Endodermal cell (in vitro differentiated cells): ENCODE results near the gene LAMA1. TPM values are rescaled to one million over a fixed set of nuclear protein-coding genes. Genes with fewer than 3 reads are reported as not detected.

Experiments used
- DNase-seq: peaks from one replicate; pipeline ENCODE4 v3.0.0-alpha.2; 2017
- H3K27ac ChIP-seq: 2 replicates; pipeline ENCODE4 v1.5.1; 2013; ENCODE audit warnings: mild to moderate bottlenecking, low read depth, low read length, moderate library complexity
- H3K27me3 ChIP-seq: 2 replicates; pipeline ENCODE4 v1.6.1; 2013; ENCODE audit warnings: mild to moderate bottlenecking, low read length, moderate library complexity; ENCODE audit not compliant: insufficient read depth, control insufficient read depth, poor library complexity, severe bottlenecking
- H3K36me3 ChIP-seq: 2 replicates; pipeline ENCODE4 v1.7.0; 2013; ENCODE audit warnings: mild to moderate bottlenecking, low read length, moderate library complexity; ENCODE audit not compliant: control insufficient read depth, insufficient read depth
- H3K4me1 ChIP-seq: one replicate; pipeline ENCODE4 v1.7.0; 2013; ENCODE audit warnings: low read length; ENCODE audit not compliant: control insufficient read depth, insufficient read depth
- H3K4me3 ChIP-seq: 2 replicates; pipeline ENCODE4 v1.5.1; 2013; ENCODE audit warnings: mild to moderate bottlenecking, low read length, moderate library complexity
- H3K9ac ChIP-seq: 2 replicates; pipeline ENCODE4 v1.6.1; 2013; ENCODE audit warnings: mild to moderate bottlenecking, low read length, moderate library complexity; ENCODE audit not compliant: poor library complexity, severe bottlenecking; ENCODE audit errors: extremely low read depth
- H3K9me3 ChIP-seq: 2 replicates; pipeline ENCODE4 v1.6.1; 2013; ENCODE audit warnings: mild to moderate bottlenecking, low read length, moderate library complexity; ENCODE audit not compliant: control insufficient read depth
- H3K27ac Mint-ChIP-seq: 2 replicates; pipeline ENCODE4 v1.8.0; 2020; ENCODE audit warnings: mixed read lengths
- H3K27me3 Mint-ChIP-seq: 2 replicates; pipeline ENCODE4 v1.8.0; 2021; ENCODE audit warnings: mild to moderate bottlenecking, mixed read lengths; ENCODE audit not compliant: insufficient read depth
- H3K36me3 Mint-ChIP-seq: 2 replicates; pipeline ENCODE4 v1.8.0; 2020; ENCODE audit warnings: low read depth, mixed read lengths
- H3K4me1 Mint-ChIP-seq: 2 replicates; pipeline ENCODE4 v1.8.0; 2020; ENCODE audit warnings: mixed read lengths
- H3K4me3 Mint-ChIP-seq: 2 replicates; pipeline ENCODE4 v1.8.0; 2020; ENCODE audit warnings: mild to moderate bottlenecking, moderate library complexity, mixed read lengths
- H3K9me3 Mint-ChIP-seq: 2 replicates; pipeline ENCODE4 v1.8.0; 2020; ENCODE audit warnings: mild to moderate bottlenecking, mixed read lengths
- CTCF ChIP-seq: fragments of 200-600 bp; sonication (generic); conservative IDR thresholded peaks from 2 replicates; pipeline ENCODE4 v1.5.0; 2021; ENCODE audit warnings: antibody characterized with exemption, mild to moderate bottlenecking
- WGBS, 2 experiments: methylation state at CpG; one replicate each; pipeline versions ENCODE4 v1.1.5 to v1.1.7; 2013; ENCODE audit warnings: missing lambda C conversion rate in 2 of 2, mixed read lengths in 1 of 2; ENCODE audit not compliant: insufficient coverage in 1 of 2, insufficient read length in 1 of 2; 5-methylcytosine and 5-hydroxymethylcytosine counted together
- total RNA-seq, 2 donors: library from RNA; stranded (reverse); fragmentation: NEBNext Ultra II Directional in 1 of 2; extraction: Animal tissue kit (Norgen Biotek cat#: 25700) in 1 of 2; gene quantifications; 2 replicates in 1 of 2; 3 replicates in 1 of 2; pipeline ENCODE4 v1.2.1, GENCODE V29; 2021

Gene LAMA1
- total RNA-seq, 2 donors from 2014 or later = 198 to 316 TPM

GRCh38 chr18:7038330-7038851 is 79.2 kb downstream of the LAMA1 start:
- 72 to 93% methylated on average over 10 to 18 of the region's 20 CpGs for WGBS, 2 experiments

GRCh38 chr18:7037470-7037869 is 80.1 kb downstream of the LAMA1 start:
- Mint-ChIP-seq H3K4me3 (no peak overlapping the region), H3K27me3 (no peaks in the 10 kb centered on the region), H3K27ac (no peak overlapping the region), H3K4me1 (peaks cover 8% of the 10 kb centered on the region), H3K9me3 (no peaks in the 10 kb centered on the region), H3K36me3 (peaks cover 82% of the 10 kb centered on the region)
- Histone ChIP-seq H3K4me3 (no peak overlapping the region), H3K27ac (no peak overlapping the region), H3K4me1 (no peaks in the 10 kb centered on the region), H3K9me3 (no peaks in the 10 kb centered on the region), H3K36me3 (peaks cover 97% of the 10 kb centered on the region), H3K9ac (no peak overlapping the region), H3K27me3 (no peaks in the 10 kb centered on the region)
- DNase-seq = no peak
- WGBS, 2 experiments = 98% methylated on average over 6 to 11 of the region's 11 CpGs
- no peak for TF ChIP-seq CTCF

More at GRCh38 chr18:7038330-7038851, 79.2 kb downstream of the LAMA1 start:
- Mint-ChIP-seq H3K36me3 (peaks cover 80% of the 10 kb centered on the region), H3K4me1 (peaks cover 8% of the 10 kb centered on the region), H3K9me3 (no peaks in the 10 kb centered on the region), H3K27me3 (no peaks in the 10 kb centered on the region), H3K27ac (peak overlapping the region; percentile 88), H3K4me3 (no peak overlapping the region)
- peak; percentile 95 for DNase-seq
- no peak overlapping the region for H3K4me3 ChIP-seq
- no peaks in the 10 kb centered on the region for H3K27me3 ChIP-seq
- no peaks in the 10 kb centered on the region for H3K4me1 ChIP-seq
- no peaks in the 10 kb centered on the region for H3K9me3 ChIP-seq
- peaks cover 97% of the 10 kb centered on the region for H3K36me3 ChIP-seq
- H3K9ac ChIP-seq = no peak overlapping the region
- H3K27ac ChIP-seq = no peak overlapping the region
- peak; percentile 93 for TF ChIP-seq CTCF

GRCh38 chr18:7035807-7036206 is 81.8 kb downstream of the LAMA1 start:
- WGBS, 2 experiments = 91 to 96% methylated on average over 11 of the region's 11 CpGs
- no peak overlapping the region for H3K27ac Mint-ChIP-seq

More at GRCh38 chr18:7035807-7036206, 81.8 kb downstream of the LAMA1 start:
- no peak for TF ChIP-seq CTCF
- no peak overlapping the region for H3K4me3 ChIP-seq
- no peak for DNase-seq
- no peak overlapping the region for H3K27ac ChIP-seq
- H3K9me3 ChIP-seq = no peaks in the 10 kb centered on the region
- no peak overlapping the region for H3K4me3 Mint-ChIP-seq
- peaks cover 81% of the 10 kb centered on the region for H3K36me3 Mint-ChIP-seq
- H3K9ac ChIP-seq = no peak overlapping the region
- H3K27me3 Mint-ChIP-seq = no peaks in the 10 kb centered on the region
- H3K27me3 ChIP-seq = no peaks in the 10 kb centered on the region
- peaks cover 8% of the 10 kb centered on the region for H3K4me1 Mint-ChIP-seq
- no peaks in the 10 kb centered on the region for H3K4me1 ChIP-seq
- H3K36me3 ChIP-seq = peaks cover 97% of the 10 kb centered on the region
- H3K9me3 Mint-ChIP-seq = no peaks in the 10 kb centered on the region
